Activated CD8-positive, alpha-beta memory T cell treated with anti-CD3 and anti-CD28 coated beads, Interleukin-2, amount 50 U/mL, for 1 hour (primary cell): Measurements from ENCODE around the gene SOST.
"Not testable (repeated sequence)": the region's sequence is repeated elsewhere in the genome, so short reads cannot be mapped to it uniquely, and the experiment has no call there.

Experiments used
- DNase-seq: peaks from one replicate; pipeline ENCODE4 v3.0.0-alpha.2; 2020; ENCODE audit errors: extremely low read depth

The SOST gene

DNA sequence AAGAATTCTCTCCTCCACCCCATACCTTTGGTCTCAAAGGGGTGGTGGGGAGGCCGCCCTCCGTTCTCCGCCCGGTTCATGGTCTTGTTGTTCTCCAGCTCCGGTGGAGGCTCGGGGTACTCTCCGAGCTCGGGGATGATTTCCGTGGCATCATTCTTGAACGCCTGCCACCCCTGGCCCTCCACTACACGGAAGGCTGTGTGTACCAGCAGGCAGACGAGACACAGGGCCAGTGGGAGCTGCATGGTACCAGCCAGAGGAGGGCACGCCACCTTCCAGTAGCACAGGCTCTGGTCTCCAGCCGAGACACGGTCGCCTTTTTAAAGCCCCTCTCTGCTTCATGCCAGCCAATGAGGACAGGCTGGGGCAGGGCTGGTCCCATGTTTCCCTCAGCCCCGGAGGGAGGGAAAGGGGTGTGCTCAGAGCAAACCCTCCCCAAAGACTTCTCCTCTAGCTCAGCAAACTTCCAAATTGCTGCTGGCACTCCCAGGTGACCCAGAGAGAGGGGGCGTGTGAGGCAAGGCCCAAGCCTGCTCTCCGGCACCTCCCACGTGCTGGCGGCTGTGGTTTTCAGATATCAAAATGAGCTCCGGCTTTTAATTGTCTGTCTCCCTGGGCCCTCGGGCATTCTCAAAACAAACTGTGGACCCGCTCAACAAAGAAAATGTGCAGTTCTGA is at the start of gene SOST:
SOST (minus strand) TSS at position 295 of the 678 bp plus-strand sequence; CDS start at position 245, 50 bp downstream.
- DNase-seq, result no peak

GRCh38 chr17:43808076-43808475 is 49.5 kb upstream of the SOST start:
- no peak for DNase-seq

GRCh38 chr17:43805117-43805516 is 46.5 kb upstream of the SOST start:
- no peak for DNase-seq

DNA sequence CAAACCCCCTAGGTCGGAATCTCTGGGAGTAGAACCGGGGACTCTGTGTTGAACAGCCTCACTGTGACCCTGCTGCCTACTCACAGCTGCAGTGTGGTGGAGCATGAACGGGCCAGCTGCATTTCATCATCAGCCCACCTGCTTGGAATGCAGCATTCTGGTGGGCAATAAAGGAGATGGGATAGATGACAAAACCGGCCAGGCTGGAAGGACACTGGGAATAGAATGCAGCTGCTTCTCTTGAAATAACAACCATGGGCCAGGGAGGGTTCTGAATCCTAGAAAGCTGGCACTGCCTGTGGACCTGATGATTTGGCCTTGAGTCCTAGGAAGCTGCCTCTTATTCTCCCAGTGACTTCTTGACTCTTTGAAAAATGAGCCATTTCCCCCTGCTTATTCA is 45.2 kb upstream of the SOST start:
- DNase-seq, result no peak

DNA sequence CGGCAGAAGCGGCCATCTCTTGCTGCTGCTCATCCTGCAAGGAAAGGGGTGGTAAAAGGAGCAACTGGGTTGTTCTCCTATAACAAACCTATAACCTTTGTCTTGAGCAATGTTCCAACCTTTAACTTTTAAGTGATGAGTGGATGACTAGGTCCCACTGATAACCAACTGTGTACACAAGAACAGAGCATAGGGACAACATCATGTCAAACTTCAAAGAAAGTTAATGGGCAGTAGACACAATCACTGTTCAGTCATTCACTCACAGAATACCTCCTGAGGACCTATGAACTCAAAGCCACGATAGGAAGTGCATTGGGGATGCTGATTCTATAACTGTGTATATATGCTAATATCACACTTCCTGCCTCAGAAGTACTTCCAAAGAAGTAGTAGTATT is 43.3 kb upstream of the SOST start:
- DNase-seq, result no peak

GRCh38 chr17:43800736-43801135 is 42.1 kb upstream of the SOST start:
- DNase-seq, result no peak

DNA sequence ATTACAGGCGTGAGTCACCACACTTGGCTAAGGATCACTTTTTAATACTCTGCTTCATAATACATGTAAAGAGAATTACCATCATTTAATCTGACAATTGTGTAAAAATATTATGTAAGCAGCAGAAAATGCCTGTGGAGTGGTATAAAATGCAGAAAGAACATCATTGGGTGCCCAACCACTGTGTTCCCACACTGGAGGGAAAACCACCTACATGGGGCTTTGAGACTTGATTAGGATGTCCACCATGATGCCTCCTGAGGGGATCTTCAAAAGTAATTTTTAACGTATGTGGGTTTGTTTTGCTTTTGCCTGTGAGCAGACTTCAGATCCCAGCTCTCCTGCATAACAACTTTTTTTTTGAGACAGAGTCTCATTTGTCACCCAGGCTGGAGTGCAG is 40.5 kb upstream of the SOST start:
- no peak for DNase-seq

DNA sequence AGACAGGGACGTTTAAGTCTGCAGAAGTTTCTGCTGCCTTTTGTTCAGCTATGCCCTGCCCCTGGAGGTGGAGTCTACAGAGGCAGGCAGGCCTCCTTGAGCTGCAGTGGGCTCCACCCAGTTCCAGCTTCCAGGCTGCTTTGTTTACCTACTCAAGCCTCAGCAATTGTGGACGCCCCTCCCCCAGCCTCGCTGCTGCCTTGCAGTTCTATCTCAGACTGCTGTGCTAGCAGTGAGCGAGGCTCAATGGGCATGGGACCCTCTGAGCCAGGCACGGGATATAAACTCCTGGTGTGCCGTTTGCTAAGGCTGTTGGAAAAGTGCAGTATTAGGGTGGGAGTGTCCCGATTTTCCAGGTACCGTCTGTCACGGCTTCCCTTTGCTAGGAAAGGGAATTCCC is 39.4 kb upstream of the SOST start:
- not testable (repeated sequence) for DNase-seq

DNA sequence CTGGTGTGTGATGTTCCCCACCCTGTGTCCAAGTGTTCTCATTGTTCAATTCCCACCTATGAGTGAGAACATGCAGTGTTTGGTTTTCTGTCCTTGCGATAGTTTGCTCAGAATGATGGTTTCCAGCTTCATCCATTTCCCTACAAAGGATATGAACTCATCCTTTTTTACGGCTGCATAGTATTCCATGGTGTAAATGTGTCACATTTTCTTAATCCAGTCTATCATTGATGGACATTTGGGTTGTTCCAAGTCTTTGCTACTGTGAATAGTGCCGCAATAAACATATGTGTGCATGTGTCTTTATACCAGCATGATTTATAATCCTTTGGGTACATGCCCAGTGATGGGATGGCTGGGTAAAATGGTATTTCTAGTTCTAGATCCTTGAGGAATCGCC is 34.1 kb upstream of the SOST start:
- not testable (repeated sequence) for DNase-seq

GRCh38 chr17:43791589-43791988 is 33.0 kb upstream of the SOST start:
- DNase-seq, result no peak

GRCh38 chr17:43790311-43790940 is 31.8 kb upstream of the SOST start:
- no peak for DNase-seq

DNA sequence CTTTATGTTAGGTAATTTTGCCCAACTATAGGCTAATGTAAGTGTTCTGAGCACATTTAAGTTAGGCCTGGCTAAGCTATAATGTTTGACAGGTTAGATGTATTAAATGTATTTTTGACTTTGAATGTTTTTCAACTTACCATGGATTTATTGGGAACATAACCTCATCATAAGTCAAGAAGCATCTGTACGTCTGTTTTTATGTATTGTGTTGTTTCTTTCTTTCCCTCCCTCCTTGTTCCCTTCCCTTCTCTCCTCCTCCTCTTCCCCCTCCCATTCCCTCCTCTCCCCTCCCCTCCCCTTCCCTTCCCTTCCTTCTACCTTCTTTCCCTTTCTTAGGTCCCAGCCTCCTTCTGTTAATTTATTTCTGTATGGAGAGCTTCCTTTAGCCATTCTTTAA is 30.9 kb upstream of the SOST start:
- no peak for DNase-seq

- DNase-seq, result no peak
Observed at GRCh38 chr17:43788540-43788939, 29.9 kb upstream of the SOST start.

DNA sequence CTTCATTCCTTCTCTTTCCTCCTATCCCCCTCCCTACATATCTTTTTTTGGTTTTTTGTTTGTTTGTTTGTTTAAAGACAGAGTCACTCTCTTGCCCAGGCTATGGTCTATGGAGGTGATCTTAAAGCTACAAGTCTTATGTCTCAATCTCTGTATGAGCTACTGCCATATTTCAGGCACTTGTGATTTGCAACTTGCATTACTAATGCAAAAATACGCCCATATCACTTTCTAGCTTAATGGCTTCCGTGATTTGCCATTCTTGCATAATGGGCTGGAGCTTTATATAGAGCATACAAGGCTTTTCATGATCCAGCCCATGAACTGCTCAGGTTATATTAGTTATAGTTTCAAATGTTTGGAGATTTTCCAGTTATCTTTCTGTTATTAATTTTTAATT is 29.1 kb upstream of the SOST start:
- DNase-seq, result no peak

- no peak for DNase-seq
Observed at GRCh38 chr17:43784628-43785101, 26.1 kb upstream of the SOST start.

- no peak for DNase-seq
Observed at GRCh38 chr17:43784068-43784467, 25.5 kb upstream of the SOST start.

DNA sequence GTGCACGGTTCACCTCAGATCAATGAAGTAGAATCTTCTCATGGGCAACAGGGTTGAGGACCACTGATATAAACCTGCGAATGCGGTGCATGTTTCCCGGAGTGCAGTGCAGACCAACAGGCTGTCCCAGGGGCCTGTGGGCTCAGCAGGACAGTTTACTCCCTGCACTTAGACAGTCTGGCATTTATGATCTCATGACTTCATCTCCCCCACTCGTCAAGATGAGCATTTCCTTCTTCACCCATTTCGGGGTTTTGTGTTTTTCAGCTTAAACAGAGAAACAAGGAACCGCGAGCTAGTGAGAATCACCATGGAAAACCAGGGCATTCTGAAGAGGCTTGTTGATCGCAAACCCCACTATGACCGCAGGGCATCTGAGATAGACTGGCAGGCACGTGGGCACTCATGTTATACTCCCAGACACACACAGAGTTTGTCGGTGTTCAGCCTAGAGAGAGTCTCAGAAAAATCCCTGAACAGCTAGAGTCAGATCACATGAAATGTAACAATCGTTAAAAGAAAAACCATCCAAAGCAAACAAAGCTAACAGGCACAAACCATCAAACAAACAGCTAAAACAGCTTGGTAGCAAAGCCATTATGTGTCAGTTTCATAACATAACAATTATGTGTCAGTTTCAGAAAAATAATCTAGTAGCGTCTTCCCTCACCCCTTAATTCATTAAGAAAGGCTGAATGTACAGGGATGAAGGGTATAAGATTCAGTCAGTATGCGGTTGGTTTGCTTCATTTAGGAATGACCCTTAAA is 24.5 kb upstream of the SOST start:
- DNase-seq, result no peak

- DNase-seq, result no peak
Observed at GRCh38 chr17:43780135-43780534, 21.5 kb upstream of the SOST start, which contains the start of gene CFAP97D1. Gene CFAP97D1 (plus strand): TSS chr17:43780435. CDS start chr17:43780463, 28 bp downstream.

DNA sequence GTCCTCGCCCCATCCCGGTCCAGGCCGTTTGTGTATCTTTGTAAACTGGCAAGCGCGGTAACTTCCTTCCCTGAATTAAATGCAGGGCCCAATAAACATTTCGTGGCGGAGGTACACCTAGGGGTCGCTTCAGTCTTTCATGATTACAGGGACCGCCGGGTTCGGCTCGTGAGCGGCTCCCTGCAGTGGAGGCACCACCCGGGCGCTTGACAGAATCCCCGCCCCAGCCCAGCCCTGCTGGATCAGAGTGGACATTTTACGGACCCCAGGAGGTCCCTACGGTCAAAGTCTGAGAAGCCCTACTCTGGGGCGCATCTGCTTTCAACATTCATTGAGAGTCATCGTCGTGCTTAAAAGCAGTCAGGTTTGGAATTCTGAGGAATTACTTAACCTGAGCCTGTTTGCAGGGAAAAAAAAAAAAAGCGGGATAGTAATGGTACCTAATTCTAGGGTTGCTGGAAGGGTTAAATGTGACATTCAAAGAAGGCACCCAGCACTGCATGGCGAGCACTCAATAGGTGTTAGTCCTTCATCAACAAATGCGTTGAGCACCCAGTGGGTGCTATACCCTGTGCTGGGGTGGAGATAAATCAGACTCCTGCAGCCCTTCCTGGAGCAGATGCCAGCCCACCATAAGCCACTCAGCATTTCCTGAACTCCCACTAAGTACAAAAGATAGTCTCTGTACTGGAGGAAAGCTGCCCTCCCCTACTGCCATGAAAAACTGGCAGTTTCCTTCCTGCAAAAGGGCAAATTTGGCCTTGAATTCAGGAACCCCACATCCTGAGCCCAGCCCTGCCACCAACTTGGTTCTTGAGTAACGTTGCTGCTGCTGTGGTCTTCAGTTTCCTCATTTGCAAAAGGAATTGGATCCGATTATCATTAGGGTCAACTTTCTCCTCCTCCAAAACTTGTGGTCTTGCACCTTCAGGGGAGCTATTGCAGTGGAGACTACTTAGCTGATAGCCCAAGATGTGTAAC is 20.8 kb upstream of the SOST start:
- no peak for DNase-seq

- no peak for DNase-seq
Observed at GRCh38 chr17:43778337-43779144, 19.9 kb upstream of the SOST start, which contains the start of gene DUSP3. Gene DUSP3 (minus strand): TSS chr17:43778977. CDS start chr17:43778924, 53 bp downstream.
